IMR-90 (cell line): ENCODE data around the gene CREB1. TPM values are rescaled to one million over a fixed set of nuclear protein-coding genes. Genes with fewer than 3 reads are reported as not detected.

Source experiments
- ATAC-seq: fragments of 200-7000 bp; cut with Tn5 transposase; 2 replicates; pipeline ENCODE4 v1.9.1; 2020; ENCODE audit warnings: low read depth, mild to moderate bottlenecking, moderate library complexity
- BruUV-seq: library from RNA; stranded (reverse); fragments of 400-500 nt; replicated peaks from 2 replicates; lab custom pipeline; 2021; lab: Mats Ljungman, UMichigan
- CTCF ChIA-PET: fragments of 300-600 bp; formaldehyde crosslinking; extraction: SDS; loops from one replicate; lab custom pipeline; 2021; ENCODE audit warnings: antibody characterized with exemption; lab: Yijun Ruan, JAX
- POLR2A ChIA-PET: fragments of 300-600 bp; sonication (Branson Sonifier 250); formaldehyde crosslinking; loops from one replicate; lab custom pipeline; 2022; ENCODE audit warnings: antibody characterized with exemption; ENCODE audit not compliant: unreplicated experiment; lab: Charles Lee
- DNase-seq: peaks from one replicate; pipeline ENCODE4 v3.0.0; 2013
- H2AFZ ChIP-seq: replicated peaks from 2 replicates; pipeline ENCODE3; 2013; ENCODE audit warnings: low read length, mild to moderate bottlenecking; ENCODE audit not compliant: poor library complexity
- H2AK5ac ChIP-seq: 2 replicates; pipeline ENCODE4 v1.6.1; 2013; ENCODE audit warnings: low read depth, low read length, inconsistent platforms
- H2AK9ac ChIP-seq: replicated peaks from 2 replicates; pipeline ENCODE3; 2013; ENCODE audit warnings: mild to moderate bottlenecking, low read depth, low read length, moderate library complexity; ENCODE audit not compliant: poor library complexity
- H2BK120ac ChIP-seq: 2 replicates; pipeline ENCODE4 v1.6.1; 2013; ENCODE audit warnings: low read depth, low read length, inconsistent platforms
- H2BK15ac ChIP-seq: 3 replicates; pipeline ENCODE4 v1.6.1; 2013; ENCODE audit warnings: low read depth, low read length, inconsistent platforms
- H2BK20ac ChIP-seq: 2 replicates; pipeline ENCODE4 v1.6.1; 2013; ENCODE audit warnings: low read depth, mild to moderate bottlenecking, inconsistent platforms, low read length, moderate library complexity
- H2BK5ac ChIP-seq: 2 replicates; pipeline ENCODE4 v1.6.1; 2013; ENCODE audit warnings: mild to moderate bottlenecking, low read depth, low read length, inconsistent platforms; ENCODE audit not compliant: poor library complexity, severe bottlenecking
- H3K14ac ChIP-seq: replicated peaks from 2 replicates; pipeline ENCODE4 v1.6.1; 2013; ENCODE audit warnings: low read depth, low read length, inconsistent platforms
- H3K18ac ChIP-seq: 2 replicates; pipeline ENCODE4 v1.6.1; 2013; ENCODE audit warnings: low read depth, low read length, control low read depth
- H3K23ac ChIP-seq: 2 replicates; pipeline ENCODE4 v1.6.1; 2013; ENCODE audit warnings: low read depth, low read length, inconsistent platforms
- H3K27ac ChIP-seq: 2 replicates; pipeline ENCODE4 v1.5.1; 2013; ENCODE audit warnings: mild to moderate bottlenecking, control low read depth, low read length; ENCODE audit not compliant: insufficient read depth
- H3K27me3 ChIP-seq: 2 replicates; pipeline ENCODE4 v1.6.1; 2013; ENCODE audit warnings: low read length; ENCODE audit not compliant: control insufficient read depth, insufficient read depth
- H3K36me3 ChIP-seq: 2 replicates; pipeline ENCODE4 v1.6.1; 2013; ENCODE audit warnings: low read length, mixed read lengths; ENCODE audit not compliant: control insufficient read depth, insufficient read depth
- H3K4ac ChIP-seq: 2 replicates; pipeline ENCODE4 v1.6.1; 2013; ENCODE audit warnings: low read depth, low read length, inconsistent platforms
- H3K4me1 ChIP-seq: 2 replicates; pipeline ENCODE4 v1.6.1; 2013; ENCODE audit warnings: low read length, mixed read lengths; ENCODE audit not compliant: control insufficient read depth, insufficient read depth
- H3K4me2 ChIP-seq: 2 replicates; pipeline ENCODE4 v1.6.1; 2013; ENCODE audit warnings: low read depth, mild to moderate bottlenecking, control low read depth, low read length, moderate library complexity
- H3K4me3 ChIP-seq: 2 replicates; pipeline ENCODE4 v1.5.1; 2013; ENCODE audit warnings: low read depth, mild to moderate bottlenecking, control low read depth, low read length, moderate library complexity; ENCODE audit not compliant: insufficient read depth
- H3K56ac ChIP-seq: 2 replicates; pipeline ENCODE4 v1.6.1; 2013; ENCODE audit warnings: low read length, inconsistent platforms; ENCODE audit not compliant: insufficient read depth; ENCODE audit errors: extremely low read depth
- H3K79me1 ChIP-seq, 2 experiments: 2 replicates each; pipeline ENCODE4 v1.6.1; 2013; ENCODE audit warnings: low read length in 2 of 2, inconsistent platforms in 1 of 2, low read depth in 1 of 2
- H3K9ac ChIP-seq: 2 replicates; pipeline ENCODE4 v1.6.1; 2013; ENCODE audit warnings: low read depth, low read length, control low read depth
- H3K9me1 ChIP-seq: 2 replicates; pipeline ENCODE4 v1.6.1; 2013; ENCODE audit warnings: low read length, inconsistent platforms; ENCODE audit not compliant: insufficient read depth
- H3K9me3 ChIP-seq: 2 replicates; pipeline ENCODE4 v1.6.1; 2013; ENCODE audit warnings: low read length; ENCODE audit not compliant: control insufficient read depth, insufficient read depth
- H4K20me1 ChIP-seq: 2 replicates; pipeline ENCODE4 v1.6.1; 2013; ENCODE audit warnings: low read length, inconsistent platforms; ENCODE audit not compliant: insufficient read depth
- H4K5ac ChIP-seq: 2 replicates; pipeline ENCODE4 v1.6.1; 2013; ENCODE audit warnings: mild to moderate bottlenecking, low read depth, low read length, control low read depth
- H4K8ac ChIP-seq, 2 experiments: 2 replicates each; pipeline ENCODE4 v1.6.1; 2013; ENCODE audit warnings: low read depth in 2 of 2, low read length in 2 of 2, control low read depth in 1 of 2, inconsistent platforms in 1 of 2
- H4K91ac ChIP-seq: 2 replicates; pipeline ENCODE4 v1.6.1; 2013; ENCODE audit warnings: low read depth, low read length, inconsistent platforms; ENCODE audit not compliant: insufficient read depth
- CHD1 ChIP-seq: IDR thresholded peaks from 2 replicates; pipeline ENCODE4 v1.6.1; 2012; ENCODE audit warnings: low read depth, low read length, improper control_type of control experiment
- FOS ChIP-seq: fragments of 150-350 bp; IDR thresholded peaks from 2 replicates; pipeline ENCODE4 v1.6.1; 2016; ENCODE audit warnings: low read depth, low read length
- MAFK ChIP-seq: IDR thresholded peaks from 2 replicates; pipeline ENCODE4 v1.6.1; 2012; ENCODE audit warnings: low read depth, low read length, improper control_type of control experiment
- MAZ ChIP-seq: IDR thresholded peaks from 2 replicates; pipeline ENCODE4 v1.6.1; 2012; ENCODE audit warnings: low read depth, mild to moderate bottlenecking, low read length, improper control_type of control experiment, moderate library complexity, borderline replicate concordance
- MXI1 ChIP-seq: IDR thresholded peaks from 2 replicates; pipeline ENCODE4 v1.6.1; 2012; ENCODE audit warnings: low read depth, mild to moderate bottlenecking, low read length, moderate library complexity, borderline replicate concordance
- RCOR1 ChIP-seq: IDR thresholded peaks from 2 replicates; pipeline ENCODE4 v1.6.1; 2012; ENCODE audit warnings: mild to moderate bottlenecking, low read length, improper control_type of control experiment; ENCODE audit not compliant: insufficient replicate concordance
- RFX5 ChIP-seq: IDR thresholded peaks from 2 replicates; pipeline ENCODE4 v1.8.0; 2012; ENCODE audit warnings: low read depth, mild to moderate bottlenecking, low read length, moderate library complexity
- SMC3 ChIP-seq: fragments of 150-350 bp; IDR thresholded peaks from 2 replicates; pipeline ENCODE4 v1.6.1; 2016; ENCODE audit warnings: low read depth, mild to moderate bottlenecking, antibody characterized with exemption, low read length, moderate library complexity
- WGBS, 2 experiments: methylation state at CpG; one replicate each; pipeline versions ENCODE4 v1.1.5 to v1.1.7; 2013; ENCODE audit warnings: missing lambda C conversion rate in 2 of 2; ENCODE audit not compliant: insufficient read length in 1 of 2; ENCODE audit errors: extremely low coverage in 2 of 2; 5-methylcytosine and 5-hydroxymethylcytosine counted together
- dilution Hi-C: fragments of 300-500 bp; cut with HindIII; formaldehyde crosslinking; loops from one replicate; pipeline ENCODE4 v1.14.3; 2018; ENCODE audit warnings: low sequenced_read_pairs; ENCODE audit not compliant: unreplicated experiment
- in situ Hi-C: fragments of 300-500 bp; cut with MboI; formaldehyde crosslinking; loops from 3 replicates; pipeline ENCODE4 v1.14.3; 2019; ENCODE audit warnings: low sequenced_read_pairs, inconsistent platforms, mixed read lengths
- intact Hi-C: fragments of 100-400 bp; cut with micrococcal nuclease; formaldehyde crosslinking; loops from 2 replicates; pipeline ENCODE4 v1.10.0; 2022
- polyA plus RNA-seq, 3 experiments: library from polyadenylated mRNA; depleted of rRNA; stranded (reverse); fragments of >200 nt; gene quantifications; 2 replicates each; pipeline ENCODE4 v1.2.3, GENCODE V29; 2012; ENCODE audit warnings: low replicate concordance in 1 of 3
- total RNA-seq: library from RNA; depleted of rRNA; stranded (reverse); fragments of >200 nt; gene quantifications from 2 replicates; pipeline ENCODE4 v1.2.3, GENCODE V29; 2012

The CREB1 gene
- total and polyA plus RNA-seq, 2 of the 4 experiments (the other 2 are of a cell fraction), result 22.4 to 94.5 TPM

DNA sequence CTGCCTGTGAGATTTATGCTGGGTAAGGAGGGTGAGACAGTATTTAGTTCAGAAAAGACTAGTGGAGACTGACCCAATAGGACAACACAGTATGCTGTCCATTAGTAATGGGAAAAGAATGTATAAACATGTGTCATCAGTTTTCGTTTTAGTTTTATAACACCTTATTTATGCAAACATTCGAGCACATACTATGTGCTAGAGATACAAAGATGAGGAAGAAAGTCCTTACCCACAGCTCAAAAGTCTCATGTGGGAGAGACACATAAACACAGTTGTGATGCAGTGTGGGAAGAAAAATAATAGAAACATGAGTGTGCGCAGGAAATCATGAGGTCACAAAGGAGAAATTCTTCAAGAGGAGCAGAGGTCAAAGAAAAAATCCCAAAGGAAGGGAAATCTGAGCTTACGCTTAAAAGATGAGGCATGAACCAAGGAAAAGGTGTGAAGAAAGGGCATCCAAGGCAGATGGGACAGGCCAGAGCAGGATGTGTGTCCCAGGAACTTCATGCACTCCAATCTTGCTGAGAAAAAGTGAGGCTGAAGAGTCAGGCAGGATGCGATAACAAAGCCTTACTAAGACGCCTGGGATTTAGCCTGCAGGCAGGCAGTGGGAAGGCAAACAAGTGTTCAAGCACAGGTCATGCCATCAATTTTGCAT is 87.4 kb downstream of the CREB1 start (continued):
- peak; percentile 27 for TF ChIP-seq RCOR1
- no peak for TF ChIP-seq SMC3
- TF ChIP-seq CHD1, result peak; percentile 58; the same call in 1 of the 2 replicates

DNA sequence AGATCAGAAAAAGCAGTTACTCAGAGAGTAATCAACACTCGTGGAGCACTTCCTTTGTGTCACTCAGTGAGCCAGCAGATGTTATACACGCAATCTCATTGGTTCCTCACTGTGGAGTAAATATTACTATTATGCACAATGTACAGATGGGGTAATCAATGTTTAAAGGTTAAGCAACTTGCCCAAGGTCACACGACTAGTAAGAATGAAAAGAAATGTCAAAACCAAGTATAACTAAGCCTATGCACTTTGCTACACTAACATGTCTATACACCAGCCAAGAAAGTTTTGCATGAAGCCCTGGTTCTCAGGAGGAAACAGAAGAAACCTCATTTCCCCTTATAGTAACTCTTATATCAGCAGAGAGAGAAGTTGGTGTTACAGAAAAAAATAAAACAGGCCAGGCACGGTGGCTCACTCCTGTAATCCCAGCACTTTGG is 90.0 kb downstream of the CREB1 start:
- H2BK20ac ChIP-seq, result no peak overlapping the region; the same call in 1 of the 2 replicates
- no peak for TF ChIP-seq RFX5
- TF ChIP-seq MAZ, result no peak
- TF ChIP-seq CHD1, result no peak
- no peak for TF ChIP-seq MXI1
- no peak for TF ChIP-seq FOS
- no peak for TF ChIP-seq MAFK
- no peak overlapping the region for H2AK5ac ChIP-seq
- DNase-seq (no peak), ATAC-seq (no peak)
- no TSS peak for BruUV-seq
- H4K8ac ChIP-seq, result 0 out of 4 replicates have a peak overlapping the region, but pooled peaks of 1 of the 2 experiments have one; percentile 24
- H3K27ac ChIP-seq, result no peak overlapping the region
- peaks cover 14% of the 10 kb centered on the region for H3K36me3 ChIP-seq
- peaks cover 8 to 33% of the 10 kb centered on the region in 2 experiments for H3K79me1 ChIP-seq
- intact Hi-C loops (loop anchor here (5.0 to 10.0 kb wide), 3 partner anchors 365 to 925 kb away; no protein-coding TSS in a partner anchor), dilution Hi-C loops (no loop called here), in situ Hi-C loops (no loop called here)
- no peak overlapping the region for H2BK15ac ChIP-seq
- no peak overlapping the region for H3K56ac ChIP-seq
- no peak overlapping the region for H2AK9ac ChIP-seq
- peaks cover 12% of the 10 kb centered on the region for H3K4me1 ChIP-seq
- WGBS, 2 experiments, result no CpG with 5 or more reads among the region's 4 CpGs
- H3K4me3 ChIP-seq, result no peak overlapping the region
- CTCF ChIA-PET, result interaction anchor here (0.7 kb wide), 1 partner anchor 61 kb away, joined by 4 read pairs; no protein-coding TSS in a partner anchor
- no peak overlapping the region for H3K9ac ChIP-seq
- POLR2A ChIA-PET, result no interaction called here
- H3K9me1 ChIP-seq, result peaks cover 12% of the 10 kb centered on the region; the same call in 1 of the 2 replicates
- no peak overlapping the region for H2BK5ac ChIP-seq
- H3K4ac ChIP-seq, result no peak overlapping the region
- H4K20me1 ChIP-seq, result peaks cover 8% of the 10 kb centered on the region
- H4K91ac ChIP-seq, result no peak overlapping the region
- no peak overlapping the region for H4K5ac ChIP-seq
- H3K9me3 ChIP-seq, result no peaks in the 10 kb centered on the region
- H3K27me3 ChIP-seq, result no peaks in the 10 kb centered on the region
- no peak overlapping the region for H2AFZ ChIP-seq
- no peak overlapping the region for H3K18ac ChIP-seq
- no peak overlapping the region for H3K23ac ChIP-seq
- no peak overlapping the region for H3K14ac ChIP-seq
- no peak overlapping the region for H3K4me2 ChIP-seq
- no peak overlapping the region for H2BK120ac ChIP-seq
